GM12878 (cell line): ENCODE measurements around the gene NCAM1. TPM values are rescaled to one million over a fixed set of nuclear protein-coding genes. Genes with fewer than 3 reads are reported as not detected.

Source experiments
- BCL3 ChIP-seq: IDR thresholded peaks from 2 replicates; pipeline ENCODE4 v1.6.1; 2011; ENCODE audit warnings: borderline replicate concordance, low read depth, mild to moderate bottlenecking, moderate library complexity, low read length; ENCODE audit not compliant: insufficient read depth, poor library complexity, severe bottlenecking
- NFYA ChIP-seq: IDR thresholded peaks from 2 replicates; pipeline ENCODE4 v1.6.1; 2011; ENCODE audit warnings: low read depth, mild to moderate bottlenecking, low read length, improper control_type of control experiment, borderline replicate concordance
- SREBF1 ChIP-seq: IDR thresholded peaks from 2 replicates; pipeline ENCODE4 v1.6.1; 2012; ENCODE audit warnings: mild to moderate bottlenecking, low read length
- STAT3 ChIP-seq: IDR thresholded peaks from 2 replicates; pipeline ENCODE4 v1.6.1; 2011; ENCODE audit warnings: low read depth, low read length, improper control_type of control experiment
- SUPT20H ChIP-seq: IDR thresholded peaks from 2 replicates; pipeline ENCODE4 v1.6.1; 2011; ENCODE audit warnings: low read depth, mild to moderate bottlenecking, low read length, moderate library complexity, borderline replicate concordance; ENCODE audit not compliant: control insufficient read depth
- ZNF24 ChIP-seq: fragments of 450-650 bp; IDR thresholded peaks from 2 replicates; pipeline ENCODE4 v1.6.1; 2017; ENCODE audit warnings: antibody characterized with exemption, mild to moderate bottlenecking
- ZNF592 ChIP-seq: fragments of 450-650 bp; IDR thresholded peaks from 2 replicates; pipeline ENCODE4 v1.6.1; 2017; ENCODE audit warnings: mild to moderate bottlenecking, moderate library complexity
- polyA plus RNA-seq, 11 experiments: library from polyadenylated mRNA; depleted of rRNA in 4 of 11; unstranded in 6 of 11; stranded (reverse) in 5 of 11; fragments of >200 nt; fragmentation: Nextera tagmentation in 4 of 11; fragmentation: Illumina TruSeq in 1 of 11; extraction: Ambion mirVana in 4 of 11; extraction: Trizol in 1 of 11; gene quantifications; 1 replicate in 1 of 11; 2 replicates in 10 of 11; pipeline versions ENCODE4 v1.2.1 to v1.2.3, GENCODE V29; 2011 to 2016; ENCODE audit warnings: inconsistent platforms in 2 of 11, missing spikeins in 2 of 11, low read depth in 1 of 11
- total RNA-seq, 4 experiments: library from RNA; depleted of rRNA in 3 of 4; stranded (reverse); fragments of >200 nt in 3 of 4; fragmentation: Illumina TruSeq in 1 of 4; extraction: Trizol in 1 of 4; gene quantifications; 2 replicates each; pipeline versions ENCODE4 v1.2.1 to v1.2.3, GENCODE V29; 2013 to 2021

Gene NCAM1
- total and polyA plus RNA-seq, 10 of the 15 experiments (the other 5 are each of a cell fraction or from before 2014, with no cell fraction given): 0.10 to 0.23 (median 0.11) TPM; not detected in 7

- TF ChIP-seq SUPT20H: no peak
- no peak for TF ChIP-seq BCL3
- no peak for TF ChIP-seq NFYA
- no peak for TF ChIP-seq SREBF1
- no peak for TF ChIP-seq ZNF592
- TF ChIP-seq STAT3: no peak
- no peak for TF ChIP-seq ZNF24
Measured at GRCh38 chr11:113286009-113286408, 324.8 kb downstream of the NCAM1 start (continued).
